MCF 10A (cell line): ENCODE measurements around the gene SUSD1. TPM values are rescaled to one million over a fixed set of nuclear protein-coding genes. Genes with fewer than 3 reads are reported as not detected.
A peak's percentile ranks its signal among the peaks of the same experiment; 100 is the strongest.

Experiments
- BruUV-seq: library from RNA; stranded (reverse); fragments of 400-500 nt; replicated peaks from 2 replicates; lab custom pipeline; 2021; lab: Mats Ljungman, UMichigan
- CTCF ChIA-PET: fragments of 300-600 bp; sonication (Branson Sonifier 250); formaldehyde crosslinking; extraction: SDS; loops from one replicate; lab custom pipeline; 2021; ENCODE audit warnings: antibody characterized with exemption, inconsistent platforms; lab: Yijun Ruan, JAX
- POLR2A ChIA-PET: fragments of 300-600, 350-650 bp; sonication (Branson Sonifier 250); formaldehyde crosslinking; extraction: SDS; loops from one replicate; lab custom pipeline; 2020; ENCODE audit warnings: antibody characterized with exemption, inconsistent platforms; lab: Yijun Ruan, JAX
- DNase-seq: peaks from one replicate; pipeline ENCODE4 v3.0.0-alpha.2; 2018; ENCODE audit not compliant: unreplicated experiment
- H3K27ac Mint-ChIP-seq: one replicate; pipeline ENCODE4 v1.8.0; 2022; ENCODE audit warnings: mild to moderate bottlenecking, low read depth, mixed read lengths; ENCODE audit not compliant: unreplicated experiment
- H3K27me3 Mint-ChIP-seq: one replicate; pipeline ENCODE4 v1.8.0; 2022; ENCODE audit warnings: mixed read lengths; ENCODE audit not compliant: insufficient read depth, unreplicated experiment
- H3K36me3 Mint-ChIP-seq: one replicate; pipeline ENCODE4 v1.8.0; 2022; ENCODE audit warnings: mild to moderate bottlenecking, moderate library complexity, mixed read lengths; ENCODE audit not compliant: insufficient read depth, unreplicated experiment
- H3K4me1 Mint-ChIP-seq: one replicate; pipeline ENCODE4 v1.8.0; 2022; ENCODE audit warnings: mixed read lengths; ENCODE audit not compliant: insufficient read depth, unreplicated experiment
- H3K4me3 Mint-ChIP-seq: one replicate; pipeline ENCODE4 v1.8.0; 2022; ENCODE audit warnings: mild to moderate bottlenecking, moderate library complexity, mixed read lengths; ENCODE audit not compliant: unreplicated experiment
- H3K9me3 Mint-ChIP-seq: one replicate; pipeline ENCODE4 v1.8.0; 2022; ENCODE audit warnings: mixed read lengths; ENCODE audit not compliant: unreplicated experiment
- CTCF ChIP-seq: fragments of 200-600 bp; IDR thresholded peaks from one replicate; pipeline ENCODE4 v1.8.0; 2022; ENCODE audit warnings: antibody characterized with exemption, mild to moderate bottlenecking; ENCODE audit not compliant: unreplicated experiment
- intact Hi-C: fragments of 100-400 bp; cut with micrococcal nuclease; formaldehyde crosslinking; loops from 2 replicates; pipeline ENCODE4 v1.14.1; 2022
- total RNA-seq: library from RNA; stranded (reverse); gene quantifications from 2 replicates; pipeline ENCODE4 v1.2.3, GENCODE V29; 2022

SUSD1 gene
- total RNA-seq, 1 experiment from 2014 or later: 2.0 TPM

GRCh38 chr9:112050544-112051475 is 124.3 kb downstream of the SUSD1 start:
- CTCF ChIA-PET: interaction anchor here (0.6 to 2.8 kb wide), 2 partner anchors 24 to 36 kb away, joined by 4 to 7 read pairs; no protein-coding TSS in a partner anchor
- no peak overlapping the region for H3K27ac Mint-ChIP-seq
- BruUV-seq: no TSS peak
- no peak for TF ChIP-seq CTCF
- no peaks in the 10 kb centered on the region for H3K36me3 Mint-ChIP-seq
- no peak overlapping the region for H3K4me3 Mint-ChIP-seq
- H3K9me3 Mint-ChIP-seq: peaks cover 18% of the 10 kb centered on the region
- POLR2A ChIA-PET: interaction anchor here (0.5 to 2.9 kb wide), 7 partner anchors 10 to 320 kb away, joined by 3 to 15 read pairs (median 6); partner anchors contain the start of gene UGCG
- peaks cover 35% of the 10 kb centered on the region for H3K4me1 Mint-ChIP-seq
- DNase-seq: peak; percentile 89
- no peaks in the 10 kb centered on the region for H3K27me3 Mint-ChIP-seq
- intact Hi-C loops: no loop called here

- Mint-ChIP-seq H3K9me3 (peaks cover 18% of the 10 kb centered on the region), H3K4me1 (peaks cover 43% of the 10 kb centered on the region), H3K36me3 (no peaks in the 10 kb centered on the region), H3K27me3 (no peaks in the 10 kb centered on the region), H3K4me3 (no peak overlapping the region), H3K27ac (peak overlapping the region; percentile 66)
- no TSS peak for BruUV-seq
- no peak for DNase-seq
- POLR2A ChIA-PET: interaction anchor here (0.6 to 2.9 kb wide), 9 partner anchors 11 to 222 kb away, joined by 3 to 15 read pairs (median 6); partner anchors contain the start of gene UGCG
- intact Hi-C loops: loop anchor here (10.0 kb wide), 1 partner anchor 155 kb away; the partner anchor contains the start of gene UGCG
- no peak for TF ChIP-seq CTCF
- CTCF ChIA-PET: interaction anchor here (0.6 to 1.3 kb wide), 3 partner anchors 23 to 234 kb away, joined by 3 to 9 read pairs (median 4); no protein-coding TSS in a partner anchor
Measured at GRCh38 chr9:112049811-112050516, 125.1 kb downstream of the SUSD1 start.

- ChIA-PET POLR2A (interaction anchor here (0.6 to 2.9 kb wide), 6 partner anchors 15 to 221 kb away, joined by 3 to 15 read pairs (median 5); partner anchors contain the start of gene UGCG), CTCF (interaction anchor here (0.6 to 1.3 kb wide), 3 partner anchors 14 to 93 kb away, joined by 3 to 9 read pairs (median 4); no protein-coding TSS in a partner anchor)
- Mint-ChIP-seq H3K27me3 (no peaks in the 10 kb centered on the region), H3K4me3 (no peak overlapping the region), H3K27ac (peak overlapping the region; percentile 66), H3K36me3 (no peaks in the 10 kb centered on the region), H3K4me1 (peaks cover 43% of the 10 kb centered on the region), H3K9me3 (peaks cover 18% of the 10 kb centered on the region)
- intact Hi-C loops: loop anchor here (10.0 kb wide), 1 partner anchor 154 kb away; the partner anchor contains the start of gene UGCG
- TF ChIP-seq CTCF: no peak
- BruUV-seq: no TSS peak
- DNase-seq: no peak
Measured at GRCh38 chr9:112048924-112049691, 126.0 kb downstream of the SUSD1 start.
